ENCODE measurements around the gene STAC.

Gene STAC

DNA sequence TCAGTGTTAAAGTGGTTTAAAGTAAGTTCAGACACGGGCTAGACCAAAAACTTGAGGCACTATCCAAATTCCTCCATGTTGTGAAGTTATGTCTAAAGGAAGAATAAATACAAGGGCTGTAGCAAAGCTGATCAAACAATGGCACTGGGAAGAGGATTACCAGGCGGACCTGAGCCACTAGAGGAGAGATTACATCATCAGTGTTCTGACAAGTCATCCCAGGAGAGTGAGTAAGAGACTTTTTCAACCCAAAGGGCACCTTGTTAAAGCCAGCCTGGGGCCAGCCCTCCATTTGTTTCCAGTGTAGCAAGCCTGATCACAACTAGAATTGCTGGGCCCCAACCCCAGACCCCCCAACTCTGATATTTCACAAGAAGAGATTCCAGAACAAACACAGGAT lies 217.1 kb downstream of the STAC start:
- H3K4me2 ChIP-seq = no peak overlapping the region
- H3K9ac ChIP-seq = no peak overlapping the region
- peak in 1 of 11 experiments; percentile 21; a peak in 1 of 22 replicates for TF ChIP-seq Cebpa-rat (IDR thresholded peaks at IDR 0.05)
- H4K20me1 ChIP-seq = no peaks in the 10 kb centered on the region
- H3K4me3 ChIP-seq = no peak overlapping the region
- H3K36me3 ChIP-seq = no peaks in the 10 kb centered on the region
- H3K27me3 ChIP-seq = no peaks in the 10 kb centered on the region
- no peak overlapping the region for H3K27ac ChIP-seq
- H3K9me3 ChIP-seq (replicated peaks in 1 of 11) = no peaks in the 10 kb centered on the region
- no peaks in the 10 kb centered on the region for H3K4me1 ChIP-seq
